ENCODE results near the gene FFAR3. TPM values are rescaled to one million over a fixed set of nuclear protein-coding genes. Genes with fewer than 3 reads are reported as not detected.

Gene FFAR3
- total and polyA plus RNA-seq, 2 of the 8 experiments (the other 6 are each of a cell fraction or from before 2014, with no cell fraction given): not detected

DNA sequence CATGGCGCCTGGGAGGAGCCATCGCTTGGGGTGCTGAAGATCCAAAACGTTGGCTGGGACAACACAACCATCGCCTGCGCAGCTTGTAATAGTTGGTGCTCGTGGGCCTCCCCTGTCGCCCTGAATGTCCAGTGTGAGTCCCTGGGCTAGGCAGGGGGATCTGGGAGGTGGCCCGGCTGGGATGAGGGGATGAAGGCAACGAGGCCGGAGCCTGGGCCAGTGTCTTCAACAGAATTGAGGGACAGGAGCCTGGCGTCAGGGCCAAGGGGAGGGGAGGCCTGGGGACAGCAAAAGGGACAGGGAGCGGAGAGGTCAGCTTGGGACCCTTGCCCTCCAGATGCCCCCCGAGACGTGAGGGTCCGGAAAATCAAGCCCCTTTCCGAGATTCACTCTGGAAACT is 17.3 kb upstream of the FFAR3 start:
- Histone ChIP-seq H4K8ac (ENCODE audit: extremely low read depth, insufficient read depth, low read length) (no peak overlapping the region), H2AK5ac (ENCODE audit: low read depth, low read length) (no peak overlapping the region), H3K79me1 (ENCODE audit: low read depth, low read length) (no peaks in the 10 kb centered on the region), H2BK5ac (ENCODE audit: low read depth, low read length) (no peak overlapping the region), H3K4me1 (replicated peaks in 1 of 4; ENCODE audit: control insufficient read depth in 3 of 4, insufficient read depth in 4 of 4, low read length in 3 of 4) (no peaks in the 10 kb centered on the region), H3K23ac (ENCODE audit: insufficient read length) (no peak overlapping the region), H3K18ac (ENCODE audit: extremely low read depth, low read length) (no peak overlapping the region), H3K9me3 (ENCODE audit: insufficient read depth in 2 of 2, low read depth in 1 of 2, low read length in 1 of 2) (no peaks in the 10 kb centered on the region), H2AFZ (ENCODE audit: low read length) (no peak overlapping the region), H3K56ac (replicated peaks; ENCODE audit: insufficient read length, low read depth, low read length) (no peak overlapping the region), H4K91ac (replicated peaks; ENCODE audit: insufficient read length, low read length) (no peak overlapping the region), H3K14ac (ENCODE audit: insufficient read length) (no peak overlapping the region), H3K79me2 (ENCODE audit: control insufficient read depth in 1 of 2, insufficient read depth in 2 of 2, low read length in 2 of 2) (no peaks in the 10 kb centered on the region), H3K4me2 (ENCODE audit: insufficient read depth in 1 of 2, low read depth in 2 of 2, low read length in 2 of 2) (no peak overlapping the region), H3K27me3 (replicated peaks in 1 of 4; ENCODE audit: control insufficient read depth in 3 of 4, extremely low read depth in 1 of 4, insufficient read depth in 3 of 4, low read length in 3 of 4) (no peaks in the 10 kb centered on the region), H3K4ac (replicated peaks; ENCODE audit: insufficient read length, low read depth, low read length) (no peak overlapping the region), H4K20me1 (replicated peaks in 1 of 2; ENCODE audit: control insufficient read depth in 1 of 2, insufficient read depth in 2 of 2, low read length in 2 of 2) (no peaks in the 10 kb centered on the region), H3K36me3 (ENCODE audit: control insufficient read depth in 2 of 4, insufficient read depth in 4 of 4, low read length in 3 of 4) (no peaks in the 10 kb centered on the region), H4K5ac (ENCODE audit: insufficient read length, low read depth, low read length) (no peak overlapping the region), H3K4me3 (ENCODE audit: extremely low read depth in 1 of 4, insufficient read depth in 2 of 4, low read depth in 3 of 4, low read length in 4 of 4) (no peak overlapping the region), H3K9ac (replicated peaks in 1 of 4; ENCODE audit: extremely low read depth in 1 of 4, low read depth in 3 of 4, low read length in 3 of 4) (no peak overlapping the region), H3K27ac (ENCODE audit: low read depth, low read length) (no peak overlapping the region), H2BK15ac (ENCODE audit: low read length) (no peak overlapping the region), H2BK12ac (ENCODE audit: low read depth, low read length) (no peak overlapping the region), H2BK120ac (replicated peaks; ENCODE audit: low read depth, low read length) (no peak overlapping the region), H3K23me2 (ENCODE audit: low read depth, low read length) (no peaks in the 10 kb centered on the region), H2BK20ac (ENCODE audit: low read length) (no peak overlapping the region)
- no peak for FAIRE-seq
- 83% methylated on average over 14 of the region's 16 CpGs; no CpG with 5 or more reads in 1 of the 2 experiments for WGBS, 2 experiments (ENCODE audit: extremely low coverage in 1 of 2, insufficient coverage in 1 of 2, insufficient read length in 1 of 2, insufficient replicate concordance in 2 of 2, low coverage in 1 of 2, low lambda C conversion rate in 2 of 2, missing lambda C conversion rate in 1 of 2)
- CTCF ChIA-PET (ENCODE audit: partially characterized antibody): interaction anchor here (1.7 kb wide), 1 partner anchor 10 kb away, joined by 7 read pairs; no protein-coding TSS in a partner anchor
- POLR2A ChIA-PET (ENCODE audit: partially characterized antibody): no interaction called here
- no peak for DNase-seq (ENCODE audit: low read depth in 1 of 2, low spot score in 2 of 2)
- no peak for TF ChIP-seq RBBP5 (IDR thresholded peaks at IDR 0.05; ENCODE audit: borderline replicate concordance, low read depth, low read length)
- no peak for TF ChIP-seq SIRT6 (IDR thresholded peaks at IDR 0.05; ENCODE audit: low read length)
- no peak for TF ChIP-seq SP4 (IDR thresholded peaks at IDR 0.05; ENCODE audit: low read length)
- no peak for TF ChIP-seq KDM5A (IDR thresholded peaks at IDR 0.05; ENCODE audit: low read length)
- no peak for TF ChIP-seq SP2 (IDR thresholded peaks at IDR 0.05; ENCODE audit: low read length)
- TF ChIP-seq CEBPB (IDR thresholded peaks at IDR 0.05; ENCODE audit: low read depth, low read length): no peak
- no peak for TF ChIP-seq SRF (IDR thresholded peaks at IDR 0.05; ENCODE audit: low read depth, low read length)
- no peak for TF ChIP-seq CHD2 (IDR thresholded peaks at IDR 0.05; ENCODE audit: low read length)
- no peak for TF ChIP-seq SP1 (IDR thresholded peaks at IDR 0.05; ENCODE audit: low read depth, low read length)
- no peak for TF ChIP-seq EZH2 (IDR thresholded peaks at IDR 0.05; ENCODE audit: low read depth, low read length, severe bottlenecking)
- no peak for TF ChIP-seq KDM1A (IDR thresholded peaks at IDR 0.05; ENCODE audit: borderline replicate concordance, low read length)
- no peak for TF ChIP-seq JUND (IDR thresholded peaks at IDR 0.05; ENCODE audit: low read length)
- TF ChIP-seq SAP30 (IDR thresholded peaks at IDR 0.05; ENCODE audit: insufficient read depth, insufficient replicate concordance, low read length): no peak
- no peak for TF ChIP-seq TAF1 (IDR thresholded peaks at IDR 0.05; ENCODE audit: low read depth, low read length)
- TF ChIP-seq ASH2L (IDR thresholded peaks at IDR 0.05; ENCODE audit: low read length): no peak
- TF ChIP-seq CTBP2 (IDR thresholded peaks at IDR 0.05; ENCODE audit: borderline replicate concordance, insufficient read depth, insufficient read length, low read length): no peak

Data from H1 (cell line).